Measurements from ENCODE around the gene DHX16. TPM values are rescaled to one million over a fixed set of nuclear protein-coding genes. Genes with fewer than 3 reads are reported as not detected.

The DHX16 gene
- total and polyA plus RNA-seq, 9 of the 15 experiments (the other 6 are each of a cell fraction or from before 2014, with no cell fraction given), result 14.6 to 66.1 (median 47.5) TPM

- in situ Hi-C loops (cut with MboI), result no loop called here
- no peak for TF ChIP-seq COPS2 (conservative IDR thresholded peaks at IDR 0.05)
- TF ChIP-seq SMARCB1 (IDR thresholded peaks at IDR 0.05; ENCODE audit: insufficient read length, low read depth), result no peak
- no peak for TF ChIP-seq MECOM (CRISPR knock-in tag; IDR thresholded peaks at IDR 0.05)
- TF ChIP-seq ATF1 (CRISPR knock-in tag; IDR thresholded peaks at IDR 0.05), result peak; percentile 13; the same call in 1 of the 2 replicates
- 0 out of 2 replicates have a peak, but pooled peaks have one; percentile 3 for TF ChIP-seq ATF1 (tag; IDR thresholded peaks at IDR 0.05)
- peak; percentile 70 for TF ChIP-seq POLR2AphosphoS5 (IDR thresholded peaks at IDR 0.05; ENCODE audit: control insufficient read depth, insufficient read depth, low read depth, low read length)
- no peak for TF ChIP-seq SIRT6 (IDR thresholded peaks at IDR 0.05; ENCODE audit: low read depth, low read length)
- no peak for TF ChIP-seq PKNOX1 (IDR thresholded peaks at IDR 0.05)
- TF ChIP-seq HNRNPK (IDR thresholded peaks at IDR 0.05; ENCODE audit: low read depth, low read length, poor library complexity, severe bottlenecking), result peak; percentile 2
- no peak for TF ChIP-seq MED1 (CRISPR knock-in tag; IDR thresholded peaks at IDR 0.05; ENCODE audit: borderline replicate concordance)
- TF ChIP-seq POLR3G (IDR thresholded peaks at IDR 0.05; ENCODE audit: extremely low read depth, insufficient read length, insufficient replicate concordance), result no peak
- peak; percentile 80 for TF ChIP-seq XRCC5 (IDR thresholded peaks at IDR 0.05; ENCODE audit: low read depth, low read length)
- TF ChIP-seq SMAD4 (CRISPR knock-in tag; conservative IDR thresholded peaks at IDR 0.05), result no peak
- no peak for TF ChIP-seq NBN (IDR thresholded peaks at IDR 0.05; ENCODE audit: low read depth)
- no peak for TF ChIP-seq KDM1A (IDR thresholded peaks at IDR 0.05)
- no peak for TF ChIP-seq JUN (IDR thresholded peaks at IDR 0.05; ENCODE audit: borderline replicate concordance, low read depth, low read length)
- TF ChIP-seq JUN (CRISPR knock-in tag; IDR thresholded peaks at IDR 0.05; ENCODE audit: borderline replicate concordance), result no peak
- TF ChIP-seq ATF4 (CRISPR knock-in tag; IDR thresholded peaks at IDR 0.05), result no peak
- TF ChIP-seq HBP1 (CRISPR knock-in tag; IDR thresholded peaks at IDR 0.05), result no peak
- no peak for TF ChIP-seq ERF (CRISPR knock-in tag; IDR thresholded peaks at IDR 0.05)
- TF ChIP-seq ZSCAN29 (IDR thresholded peaks at IDR 0.05), result no peak
These were observed 26.2 kb downstream of the DHX16 start, which contains the start of gene C6orf136 for GRCh38 chr6:30646450-30647241. Gene C6orf136 (plus strand): TSS chr6:30647133. CDS start chr6:30647232, 99 bp downstream.

More at GRCh38 chr6:30646450-30647241, 26.2 kb downstream of the DHX16 start, which contains the start of gene C6orf136:
- peak within 1 kb of the TSS; percentile 90 for H2AFZ ChIP-seq (ENCODE audit: low read depth, low read length)
- TSS peak; percentile 67 for BruUV-seq (replicated peaks)
- peaks cover 30% of the 10 kb centered on the region for H3K36me3 ChIP-seq (ENCODE audit: control insufficient read depth, insufficient read depth, low read length)
- H4K20me1 ChIP-seq (replicated peaks; ENCODE audit: control insufficient read depth, insufficient read depth, low read length), result no peaks in the 10 kb centered on the region
- H3K79me2 ChIP-seq (ENCODE audit: control insufficient read depth, insufficient read depth, low read length), result peaks cover 44% of the 10 kb centered on the region
- H3K9me1 ChIP-seq (ENCODE audit: control insufficient read depth, insufficient read depth, low read length), result no peaks in the 10 kb centered on the region
- H3K4me1 ChIP-seq (replicated peaks in 1 of 2; ENCODE audit: control insufficient read depth in 2 of 2, insufficient read depth in 2 of 2, low read length in 2 of 2), result peaks cover 15 to 29% of the 10 kb centered on the region in 2 experiments
- CTCF ChIA-PET (ENCODE audit: low intra/inter-chr PET ratio), result interaction anchor here (0.6 kb wide), 1 partner anchor 114 kb away, joined by 5 read pairs; no protein-coding TSS in a partner anchor
- H3K9ac ChIP-seq (ENCODE audit: insufficient read depth in 1 of 2, low read depth in 2 of 2, low read length in 2 of 2), result peak within 1 kb of the TSS; percentile 75 to 99
- H3K4me3 ChIP-seq, result peak within 1 kb of the TSS; percentile 68
- peak within 1 kb of the TSS; percentile 83 for H3K27ac ChIP-seq (ENCODE audit: extremely low read depth, low read depth, low read length)
- H3K27me3 ChIP-seq (ENCODE audit: control insufficient read depth in 2 of 2, insufficient read depth in 2 of 2, low read length in 2 of 2), result no peaks in the 10 kb centered on the region
- H3K4me2 ChIP-seq (ENCODE audit: insufficient read depth, low read length), result peak within 1 kb of the TSS; percentile 97
- intact Hi-C loops (cut with micrococcal nuclease), result loop anchor here (2.0 kb wide), 1 partner anchor 30 kb away; the partner anchor contains the start of genes MRPS18B and PPP1R10
- WGBS (ENCODE audit: insufficient coverage, low coverage, missing lambda C conversion rate), result 2% methylated on average over 23 of the region's 37 CpGs
- POLR2A ChIA-PET, result interaction anchor here (0.5 to 3.9 kb wide), 13 partner anchors 10 to 796 kb away, joined by 3 to 46 read pairs (median 5); partner anchors contain the start of genes MDC1 and MRPS18B
- DNase-seq (ENCODE audit: extremely low read depth in 1 of 4, low spot score in 3 of 4) (peak; percentile 95 to 99 (median 98)), FAIRE-seq (peak; percentile 81), ATAC-seq (peak; percentile 87)
- no peaks in the 10 kb centered on the region for H3K9me3 ChIP-seq (replicated peaks; ENCODE audit: control insufficient read depth, insufficient read depth, low read depth, low read length)

All from K562 (cell line).